T-helper 2 cell treated with Interferon-gamma antibody and Interleukin-4, amounts not matched to agents 100 ng/mL and 5 ng/mL, for 36 hours (primary cell): ENCODE data around the gene KCNH3. TPM values are rescaled to one million over a fixed set of nuclear protein-coding genes. Genes with fewer than 3 reads are reported as not detected.

Experiments
- intact Hi-C: fragments of 100-400 bp; cut with micrococcal nuclease; formaldehyde crosslinking; loops from one replicate; pipeline ENCODE4 v1.15.1; 2023
- total RNA-seq: library from RNA; stranded (reverse); gene quantifications from 2 replicates; pipeline ENCODE4 v1.2.3, GENCODE V29; 2022

KCNH3 gene
- total RNA-seq, 1 donor from 2014 or later = 1.2 TPM

- intact Hi-C loops = no loop called here
Measured at GRCh38 chr12:49543914-49544815, 5.3 kb downstream of the KCNH3 start.

- intact Hi-C loops = no loop called here
Measured at GRCh38 chr12:49545815-49546214, 7.0 kb downstream of the KCNH3 start.

DNA sequence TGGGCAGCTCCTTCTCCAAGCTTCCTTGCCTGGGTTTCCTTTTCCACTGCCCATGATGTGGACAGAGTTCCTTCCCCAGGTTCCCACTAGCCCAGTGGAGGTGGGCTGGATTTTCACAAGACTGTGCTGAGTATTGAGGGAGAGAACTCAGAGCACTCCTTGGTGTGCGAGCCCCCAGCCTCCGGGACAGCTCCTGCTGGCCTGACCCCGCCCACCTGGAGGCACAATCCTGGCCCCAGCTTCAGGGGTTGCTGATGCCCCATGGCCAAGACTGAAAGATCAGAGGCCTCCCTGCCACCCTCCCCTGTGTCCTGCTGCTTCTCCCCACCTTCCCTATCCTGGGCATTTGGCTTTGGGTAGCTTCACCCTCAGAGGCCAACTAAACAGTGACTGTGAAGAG lies 7.7 kb downstream of the KCNH3 start:
- intact Hi-C loops = no loop called here

- intact Hi-C loops = no loop called here
Measured at GRCh38 chr12:49547090-49547690, 8.4 kb downstream of the KCNH3 start.

DNA sequence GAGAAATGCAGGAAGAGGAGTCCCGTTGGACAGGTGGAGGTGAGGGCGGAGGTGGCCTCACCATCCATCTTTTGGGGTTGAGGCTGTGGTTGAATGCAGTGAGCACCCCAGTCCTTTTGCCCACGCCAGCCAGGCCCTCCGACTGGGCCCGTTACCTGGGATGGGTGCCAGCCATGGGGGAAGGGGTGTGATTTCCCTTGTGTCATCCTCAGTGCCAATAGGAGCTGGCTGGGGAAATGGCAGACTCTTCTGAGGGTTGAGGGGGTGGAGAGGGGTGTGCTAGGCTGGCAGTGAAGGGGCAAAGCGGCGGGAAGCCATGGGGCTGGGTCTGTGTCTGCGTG lies 9.6 kb downstream of the KCNH3 start:
- intact Hi-C loops = no loop called here

DNA sequence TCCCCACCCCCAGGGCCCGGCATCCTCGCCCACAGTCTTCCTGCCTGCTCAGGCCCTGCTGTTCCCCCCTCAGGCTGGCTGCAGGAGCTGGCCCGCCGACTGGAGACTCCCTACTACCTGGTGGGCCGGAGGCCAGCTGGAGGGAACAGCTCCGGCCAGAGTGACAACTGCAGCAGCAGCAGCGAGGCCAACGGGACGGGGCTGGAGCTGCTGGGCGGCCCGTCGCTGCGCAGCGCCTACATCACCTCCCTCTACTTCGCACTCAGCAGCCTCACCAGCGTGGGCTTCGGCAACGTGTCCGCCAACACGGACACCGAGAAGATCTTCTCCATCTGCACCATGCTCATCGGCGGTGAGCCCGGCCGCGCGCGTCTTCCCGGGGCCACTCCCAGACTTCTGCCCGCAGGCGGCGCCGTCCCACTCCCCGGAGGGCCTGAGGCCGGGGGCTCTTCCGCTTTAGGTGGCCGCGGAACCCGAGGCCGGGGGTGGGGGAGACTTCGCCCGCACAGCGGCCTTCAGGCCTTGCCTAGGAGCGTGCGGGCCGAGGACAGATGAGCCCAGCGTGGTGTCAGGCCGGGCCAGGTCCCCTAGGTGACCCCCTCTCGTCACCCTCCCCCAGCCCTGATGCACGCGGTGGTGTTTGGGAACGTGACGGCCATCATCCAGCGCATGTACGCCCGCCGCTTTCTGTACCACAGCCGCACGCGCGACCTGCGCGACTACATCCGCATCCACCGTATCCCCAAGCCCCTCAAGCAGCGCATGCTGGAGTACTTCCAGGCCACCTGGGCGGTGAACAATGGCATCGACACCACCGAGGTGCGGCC lies 10.2 kb downstream of the KCNH3 start:
- intact Hi-C loops = no loop called here

GRCh38 chr12:49549735-49550692 lies 11.2 kb downstream of the KCNH3 start:
- intact Hi-C loops = no loop called here

- intact Hi-C loops = no loop called here
Measured at GRCh38 chr12:49550693-49551252, 11.9 kb downstream of the KCNH3 start.

DNA sequence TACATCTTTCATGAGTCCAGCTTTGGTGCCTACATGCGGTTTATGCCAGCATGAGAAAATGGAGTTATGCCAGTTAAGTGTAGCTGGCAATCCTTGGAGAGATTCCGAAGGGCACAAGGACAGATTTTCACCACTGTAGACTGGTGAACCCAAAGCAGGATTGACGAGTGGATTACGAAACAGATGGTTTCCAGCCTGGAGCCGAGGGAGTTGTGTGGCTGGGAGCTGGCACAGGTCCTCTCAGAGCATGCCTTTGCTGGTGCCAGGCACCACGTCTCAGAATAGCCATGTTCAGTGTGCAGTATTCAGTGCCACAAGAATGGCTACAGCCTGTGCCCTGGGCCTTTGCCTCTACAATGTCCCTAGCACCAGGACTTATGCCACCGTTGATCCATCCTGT lies 13.2 kb downstream of the KCNH3 start:
- intact Hi-C loops = loop anchor here (2.0 kb wide), 1 partner anchor 29 kb away; no protein-coding TSS in a partner anchor

DNA sequence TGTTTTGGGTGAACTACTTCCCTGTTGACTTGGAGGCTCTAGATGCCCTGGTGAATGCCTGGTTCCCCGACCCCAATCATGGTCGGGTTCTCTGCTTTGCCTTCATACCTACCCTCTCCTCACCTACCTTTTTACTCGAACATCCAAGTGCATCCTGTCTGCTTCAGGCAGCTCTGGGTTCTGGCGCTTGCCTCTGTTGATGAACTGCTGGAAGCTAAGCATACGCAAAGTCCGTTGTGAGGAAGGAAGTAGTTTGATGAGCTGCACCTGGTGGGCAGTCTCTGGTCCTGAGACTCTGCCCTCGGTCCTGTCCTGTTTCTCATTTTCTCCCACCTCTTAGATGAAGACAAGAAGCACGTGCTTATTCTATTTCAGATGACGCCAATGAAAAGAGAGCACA lies 13.6 kb downstream of the KCNH3 start:
- intact Hi-C loops = loop anchor here (2.0 kb wide), 1 partner anchor 28 kb away; no protein-coding TSS in a partner anchor

GRCh38 chr12:49552899-49553298 lies 14.1 kb downstream of the KCNH3 start:
- intact Hi-C loops = loop anchor here (2.0 kb wide), 1 partner anchor 28 kb away; no protein-coding TSS in a partner anchor

GRCh38 chr12:49553512-49554088 lies 14.8 kb downstream of the KCNH3 start:
- intact Hi-C loops = loop anchor here (2.0 kb wide), 1 partner anchor 27 kb away; no protein-coding TSS in a partner anchor

DNA sequence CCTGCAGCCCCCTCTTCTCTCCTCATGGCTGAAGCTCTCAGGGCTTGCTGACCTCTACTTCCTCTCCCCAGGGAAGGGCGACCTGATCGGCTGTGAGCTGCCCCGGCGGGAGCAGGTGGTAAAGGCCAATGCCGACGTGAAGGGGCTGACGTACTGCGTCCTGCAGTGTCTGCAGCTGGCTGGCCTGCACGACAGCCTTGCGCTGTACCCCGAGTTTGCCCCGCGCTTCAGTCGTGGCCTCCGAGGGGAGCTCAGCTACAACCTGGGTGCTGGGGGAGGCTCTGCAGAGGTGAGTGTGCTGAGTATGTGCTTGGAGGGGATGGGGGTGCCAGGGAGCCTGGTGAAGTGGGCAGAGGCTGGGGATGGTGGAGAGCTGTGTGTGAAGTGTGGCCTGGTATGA lies 15.4 kb downstream of the KCNH3 start:
- intact Hi-C loops = no loop called here

DNA sequence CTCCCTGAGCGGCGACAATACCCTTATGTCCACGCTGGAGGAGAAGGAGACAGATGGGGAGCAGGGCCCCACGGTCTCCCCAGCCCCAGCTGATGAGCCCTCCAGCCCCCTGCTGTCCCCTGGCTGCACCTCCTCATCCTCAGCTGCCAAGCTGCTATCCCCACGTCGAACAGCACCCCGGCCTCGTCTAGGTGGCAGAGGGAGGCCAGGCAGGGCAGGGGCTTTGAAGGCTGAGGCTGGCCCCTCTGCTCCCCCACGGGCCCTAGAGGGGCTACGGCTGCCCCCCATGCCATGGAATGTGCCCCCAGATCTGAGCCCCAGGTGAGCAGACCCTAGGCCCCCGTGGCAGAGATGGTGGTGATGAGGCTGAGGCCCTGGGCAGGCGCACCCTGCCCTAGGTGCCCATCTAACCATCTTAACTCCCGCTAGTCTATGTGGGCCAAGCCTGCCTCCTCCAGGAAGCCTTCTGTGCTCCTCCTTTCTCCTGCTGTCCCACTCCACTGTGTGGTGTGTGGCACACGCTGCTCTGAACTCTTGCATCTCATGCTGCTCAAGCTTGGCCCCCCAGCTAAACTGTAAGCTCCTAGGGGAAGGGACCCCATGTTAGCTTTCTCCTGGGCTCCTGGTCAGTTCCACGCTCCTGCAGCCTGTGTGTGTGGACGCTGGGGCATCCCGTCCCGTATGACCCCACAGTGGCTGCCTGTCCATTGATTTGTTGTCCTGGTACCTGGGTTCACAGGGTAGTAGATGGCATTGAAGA lies 17.0 kb downstream of the KCNH3 start:
- intact Hi-C loops = no loop called here

- intact Hi-C loops = no loop called here
Measured at GRCh38 chr12:49556391-49557186, 17.8 kb downstream of the KCNH3 start.

- intact Hi-C loops = no loop called here
Measured at GRCh38 chr12:49557187-49557916, 18.5 kb downstream of the KCNH3 start.

DNA sequence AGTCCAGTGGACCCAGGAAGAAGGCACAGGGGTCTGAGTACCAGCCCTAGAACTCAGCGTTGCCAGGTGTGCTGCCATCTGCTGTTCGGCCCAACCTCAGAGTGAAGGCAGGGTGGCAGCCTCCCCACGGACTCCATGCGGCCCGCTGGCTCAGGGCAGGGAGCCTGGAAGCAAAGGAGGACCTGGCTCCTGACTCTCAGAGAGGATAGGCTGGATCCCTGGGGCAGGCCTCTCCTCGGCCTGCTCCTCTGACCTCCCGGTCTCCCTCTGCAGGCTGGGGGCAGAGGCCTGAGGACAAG lies 19.0 kb downstream of the KCNH3 start:
- intact Hi-C loops = no loop called here

DNA sequence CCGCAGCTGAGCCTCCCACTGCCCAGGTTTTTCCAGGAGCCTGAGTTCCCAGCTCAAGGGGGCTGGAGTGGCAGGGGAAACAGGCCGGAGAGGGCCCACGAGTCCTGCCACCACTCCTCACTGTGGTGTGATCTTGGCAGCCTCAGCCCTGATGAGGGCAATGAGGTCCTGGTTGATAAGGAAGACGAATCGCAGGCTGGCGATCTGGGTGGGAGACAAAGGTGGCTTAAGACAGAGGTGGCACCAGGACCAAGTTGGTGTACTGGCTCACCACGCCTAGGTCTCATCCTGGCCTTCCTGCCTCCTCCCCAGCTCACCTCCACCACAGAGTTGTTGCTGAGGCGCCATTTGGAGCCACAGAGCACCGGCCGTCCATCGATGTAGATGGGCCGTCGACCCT lies 19.7 kb downstream of the KCNH3 start:
- intact Hi-C loops = no loop called here
